Measurements from ENCODE around the gene HECTD4. TPM values are rescaled to one million over a fixed set of nuclear protein-coding genes. Genes with fewer than 3 reads are reported as not detected.

HECTD4 gene
- total RNA-seq, 4 donors from 2014 or later = 15.9 to 72.9 (median 45.2) TPM

DNA sequence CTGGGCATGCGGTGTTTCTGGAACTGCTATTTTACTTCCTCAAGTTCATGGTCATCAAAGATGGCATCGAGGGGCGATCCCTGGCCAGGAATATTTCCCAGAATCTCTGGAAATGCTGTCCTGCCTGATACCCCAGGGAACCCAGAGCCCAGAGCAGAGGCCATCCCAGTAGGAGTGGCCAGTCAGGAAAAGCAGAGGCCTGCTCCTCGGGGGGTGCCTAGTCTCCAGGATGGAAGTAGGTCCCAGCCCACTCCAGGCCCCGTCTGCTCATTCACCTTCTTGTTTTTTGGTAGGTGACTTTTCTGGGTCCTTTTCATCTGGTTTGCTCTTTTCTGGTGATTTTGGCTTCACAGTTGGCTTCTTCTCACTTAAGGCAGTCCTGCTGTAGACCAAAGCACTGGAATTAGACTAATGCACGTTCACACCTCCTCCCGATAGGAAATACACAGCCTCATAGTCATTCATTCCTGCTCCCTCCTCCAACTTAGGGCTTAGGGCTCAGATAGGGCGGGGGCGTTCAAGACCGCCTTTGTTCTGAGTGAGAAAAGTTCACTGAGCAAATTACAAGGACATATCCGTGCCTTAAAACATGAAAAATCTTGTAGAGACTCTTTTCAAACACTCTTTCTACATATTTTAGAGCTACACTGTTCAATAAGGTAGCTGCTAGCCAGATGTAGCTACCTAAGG lies 205.8 kb downstream of the HECTD4 start:
- Histone ChIP-seq H3K27ac (no peak overlapping the region), H3K9me3 (no peaks in the 10 kb centered on the region), H3K36me3 (no peaks in the 10 kb centered on the region), H3K27me3 (no peaks in the 10 kb centered on the region), H3K4me1 (no peaks in the 10 kb centered on the region), H3K4me3 (no peak overlapping the region)
- intact Hi-C loops (cut with DNase I; ENCODE audit: low total_unique reads) = no loop called here
- TF ChIP-seq, protein P1, sequence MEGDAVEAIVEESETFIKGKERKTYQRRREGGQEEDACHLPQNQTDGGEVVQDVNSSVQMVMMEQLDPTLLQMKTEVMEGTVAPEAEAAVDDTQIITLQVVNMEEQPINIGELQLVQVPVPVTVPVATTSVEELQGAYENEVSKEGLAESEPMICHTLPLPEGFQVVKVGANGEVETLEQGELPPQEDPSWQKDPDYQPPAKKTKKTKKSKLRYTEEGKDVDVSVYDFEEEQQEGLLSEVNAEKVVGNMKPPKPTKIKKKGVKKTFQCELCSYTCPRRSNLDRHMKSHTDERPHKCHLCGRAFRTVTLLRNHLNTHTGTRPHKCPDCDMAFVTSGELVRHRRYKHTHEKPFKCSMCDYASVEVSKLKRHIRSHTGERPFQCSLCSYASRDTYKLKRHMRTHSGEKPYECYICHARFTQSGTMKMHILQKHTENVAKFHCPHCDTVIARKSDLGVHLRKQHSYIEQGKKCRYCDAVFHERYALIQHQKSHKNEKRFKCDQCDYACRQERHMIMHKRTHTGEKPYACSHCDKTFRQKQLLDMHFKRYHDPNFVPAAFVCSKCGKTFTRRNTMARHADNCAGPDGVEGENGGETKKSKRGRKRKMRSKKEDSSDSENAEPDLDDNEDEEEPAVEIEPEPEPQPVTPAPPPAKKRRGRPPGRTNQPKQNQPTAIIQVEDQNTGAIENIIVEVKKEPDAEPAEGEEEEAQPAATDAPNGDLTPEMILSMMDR (IDR thresholded peaks at IDR 0.05) = no peak
- TF ChIP-seq POLR2A (IDR thresholded peaks at IDR 0.05) = no peak
- DNase-seq = no peak

DNA sequence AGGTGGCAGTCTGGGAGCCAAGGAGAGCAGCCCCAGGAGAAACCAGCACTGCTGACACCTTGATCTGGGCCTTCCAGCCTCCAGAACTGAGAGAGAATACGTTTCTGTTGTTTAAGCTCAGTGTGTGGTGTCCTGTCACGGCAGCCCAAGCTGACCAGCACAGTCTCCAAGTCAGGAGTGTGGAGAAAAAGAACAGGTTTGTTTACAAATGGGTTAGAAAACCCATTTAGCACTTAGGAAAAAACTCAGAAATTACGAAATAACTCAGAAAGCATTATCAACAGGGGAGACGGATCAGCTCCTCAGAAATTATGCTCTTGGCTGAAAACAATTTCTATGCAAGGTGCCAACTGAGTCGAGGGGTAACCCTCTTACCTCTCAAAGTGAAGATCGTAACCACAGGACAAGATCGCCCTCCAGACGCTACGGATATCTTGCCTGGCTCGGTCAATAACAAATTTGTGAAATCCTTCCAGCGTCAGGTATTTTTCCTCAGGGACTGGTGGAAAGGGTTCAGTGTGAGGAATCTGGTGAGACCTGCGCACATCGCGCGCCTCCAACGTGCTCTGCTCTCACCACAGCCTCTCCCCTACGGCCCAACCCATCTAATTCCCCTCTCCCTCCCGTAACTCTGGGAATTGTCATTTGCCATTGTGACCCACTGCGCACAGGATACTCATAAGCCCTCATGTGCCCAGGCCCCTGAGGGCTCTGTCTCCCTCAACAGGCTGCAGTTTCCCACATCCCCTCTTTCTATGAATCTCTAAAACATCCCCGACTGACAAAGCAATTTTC lies 206.7 kb downstream of the HECTD4 start:
- TF ChIP-seq, protein P1 (IDR thresholded peaks at IDR 0.05) = no peak
- no peak for TF ChIP-seq POLR2A (IDR thresholded peaks at IDR 0.05)
- intact Hi-C loops (cut with DNase I; ENCODE audit: low total_unique reads) = no loop called here
- Histone ChIP-seq H3K9me3 (no peaks in the 10 kb centered on the region), H3K36me3 (no peaks in the 10 kb centered on the region), H3K27ac (no peak overlapping the region), H3K27me3 (no peaks in the 10 kb centered on the region), H3K4me1 (no peaks in the 10 kb centered on the region), H3K4me3 (no peak overlapping the region)
- no peak for DNase-seq

DNA sequence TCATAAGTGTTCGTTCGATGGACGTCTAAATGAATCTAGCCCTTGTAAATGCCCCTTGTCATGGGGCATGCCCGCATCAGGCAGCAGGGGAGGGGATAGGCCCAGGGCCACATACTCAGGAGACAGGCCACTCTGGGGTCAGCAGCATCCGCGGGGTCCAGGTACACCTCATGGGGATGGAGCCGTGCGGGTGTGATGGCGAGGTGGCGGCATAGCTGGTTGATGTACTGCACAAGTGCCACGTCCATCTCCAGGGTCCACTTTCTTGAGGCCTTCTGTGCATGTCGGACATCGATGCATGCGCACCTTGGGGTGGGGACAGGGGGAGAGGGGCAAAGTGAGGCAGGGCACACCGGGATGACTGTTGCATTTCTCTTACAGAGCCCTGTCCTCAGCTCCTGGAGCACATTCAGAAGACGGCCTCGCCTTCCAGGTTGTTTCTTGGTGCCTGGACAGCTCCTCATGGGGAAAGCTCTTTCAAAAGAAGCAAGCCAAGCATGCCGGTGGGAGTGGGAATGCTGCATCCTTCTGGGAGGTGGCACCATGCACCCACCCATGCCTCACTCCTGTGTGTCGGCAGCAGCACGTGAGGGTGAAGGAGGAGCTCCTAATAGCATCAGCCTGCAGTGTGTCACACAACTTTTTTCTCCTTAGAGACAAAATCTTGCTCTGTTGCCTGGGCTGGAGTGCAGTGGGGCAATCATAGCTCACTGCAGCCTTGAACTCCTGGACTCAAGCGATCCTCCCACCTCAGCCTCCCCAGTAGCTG lies 209.5 kb downstream of the HECTD4 start:
- no peaks in the 10 kb centered on the region for H3K9me3 ChIP-seq
- H3K4me1 ChIP-seq = no peaks in the 10 kb centered on the region
- H3K27ac ChIP-seq = no peak overlapping the region
- no peak overlapping the region for H3K4me3 ChIP-seq
- TF ChIP-seq, protein P1 (IDR thresholded peaks at IDR 0.05) = no peak
- H3K27me3 ChIP-seq = no peaks in the 10 kb centered on the region
- no peak for DNase-seq
- intact Hi-C loops (cut with DNase I; ENCODE audit: low total_unique reads) = no loop called here
- no peaks in the 10 kb centered on the region for H3K36me3 ChIP-seq

DNA sequence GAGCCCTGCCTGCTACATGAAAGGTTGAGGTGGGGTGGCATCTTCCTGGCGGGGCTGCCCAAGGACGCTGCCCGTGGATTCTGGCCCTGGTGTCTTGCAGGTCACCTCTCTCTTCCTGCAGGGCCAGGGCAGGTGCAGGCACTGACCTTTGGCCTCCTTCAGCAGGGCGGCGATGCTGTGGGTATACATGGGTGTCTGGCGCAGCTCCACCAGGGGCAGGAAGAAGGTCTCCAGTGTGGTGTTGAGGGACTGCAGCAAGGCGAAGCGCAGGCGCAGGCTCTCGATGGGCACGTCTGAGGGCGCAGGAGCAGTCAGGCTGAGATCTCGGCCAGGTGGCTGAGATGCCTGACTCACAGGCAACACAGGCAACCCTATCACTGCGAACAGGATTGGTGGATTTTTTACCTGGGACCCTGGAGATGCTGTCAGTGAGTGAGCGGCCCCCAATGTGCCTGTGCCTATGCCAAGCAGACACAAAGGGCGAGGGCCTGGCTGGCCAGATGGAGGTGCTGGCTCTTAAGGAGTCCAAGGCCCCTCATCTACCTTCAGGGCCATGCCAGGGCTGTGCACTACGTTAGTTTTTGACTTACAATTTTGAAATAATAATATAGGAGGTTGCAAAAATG lies 211.1 kb downstream of the HECTD4 start:
- intact Hi-C loops (cut with DNase I; ENCODE audit: low total_unique reads) = no loop called here
- no peaks in the 10 kb centered on the region for H3K9me3 ChIP-seq

More for the DNA sequence above, 211.1 kb downstream of the HECTD4 start:
- H3K4me1 ChIP-seq = no peaks in the 10 kb centered on the region
- H3K27me3 ChIP-seq = no peaks in the 10 kb centered on the region
- H3K36me3 ChIP-seq = no peaks in the 10 kb centered on the region
- H3K27ac ChIP-seq = no peak overlapping the region
- no peak overlapping the region for H3K4me3 ChIP-seq
- TF ChIP-seq, protein P1 (IDR thresholded peaks at IDR 0.05) = no peak
- no peak for TF ChIP-seq POLR2A (IDR thresholded peaks at IDR 0.05)
- DNase-seq = no peak
